Natural killer cell treated with Interleukin-12 subunit alpha and Interleukin-12 subunit beta and Interleukin-15 and Interleukin-18, amount 100 ng/mL, for 72 hours (primary cell): ENCODE results near the gene PSMD12. TPM values are rescaled to one million over a fixed set of nuclear protein-coding genes. Genes with fewer than 3 reads are reported as not detected.
"Not testable (repeated sequence)": the region's sequence is repeated elsewhere in the genome, so short reads cannot be mapped to it uniquely, and the experiment has no call there.

Experiments
- ATAC-seq, 2 donors: fragments of 150-1000 bp; cut with Tn5 transposase in 1 of 2; sonication (Bioruptor Pico), chemical (Tn5 transposase) in 1 of 2; 2 replicates each; pipeline ENCODE4 v1.10.0; 2021
- DNase-seq: peaks from one replicate; pipeline ENCODE4 v3.0.0; 2022; ENCODE audit warnings: low spot score
- H3K27ac Mint-ChIP-seq, 2 donors: 1 replicate in 1 of 2; 2 replicates in 1 of 2; pipeline ENCODE4 v1.8.0; 2022; ENCODE audit warnings: mixed read lengths in 2 of 2, mild to moderate bottlenecking in 1 of 2, moderate library complexity in 1 of 2
- H3K27me3 Mint-ChIP-seq, 2 donors: 1 replicate in 1 of 2; 2 replicates in 1 of 2; pipeline ENCODE4 v1.8.0; 2022; ENCODE audit warnings: mixed read lengths in 2 of 2
- H3K36me3 Mint-ChIP-seq: one replicate; pipeline ENCODE4 v1.8.0; 2022; ENCODE audit warnings: mixed read lengths
- H3K4me1 Mint-ChIP-seq, 2 donors: 1 replicate in 1 of 2; 2 replicates in 1 of 2; pipeline ENCODE4 v1.8.0; 2022; ENCODE audit warnings: low read depth in 2 of 2, mixed read lengths in 2 of 2, mild to moderate bottlenecking in 1 of 2
- H3K4me3 Mint-ChIP-seq: one replicate; pipeline ENCODE4 v1.8.0; 2022; ENCODE audit warnings: mixed read lengths
- H3K9me3 Mint-ChIP-seq: 2 replicates; pipeline ENCODE4 v1.8.0; 2022; ENCODE audit warnings: mixed read lengths
- total RNA-seq, 2 donors: library from RNA; stranded (reverse); gene quantifications; one replicate each; pipeline ENCODE4 v1.2.3, GENCODE V29; 2022

The PSMD12 gene
- total RNA-seq, 2 donors from 2014 or later = 87.3 to 90.5 TPM

DNA sequence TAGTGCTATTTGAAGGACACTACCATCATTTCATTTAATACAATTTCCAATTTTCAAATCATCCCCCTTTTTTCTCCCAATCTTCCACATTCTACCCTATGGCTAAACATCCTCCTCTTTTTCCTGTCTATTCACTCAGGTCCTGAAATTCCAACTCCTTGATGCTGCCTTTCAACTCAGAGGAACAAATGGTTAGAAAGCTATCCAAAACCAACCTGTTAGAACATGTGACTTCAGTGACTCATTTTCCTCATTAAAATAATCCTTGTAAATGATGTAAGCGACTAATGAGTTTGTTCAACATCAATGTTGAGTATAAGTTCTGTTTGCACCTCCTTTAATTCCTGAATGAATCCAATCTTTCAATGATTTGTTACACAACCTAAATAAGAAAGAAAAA is 5.5 kb downstream of the PSMD12 start:
- Mint-ChIP-seq H3K4me3 (peak overlapping the region; percentile 40), H3K27me3 (no peaks in the 10 kb centered on the region), H3K36me3 (peaks cover 33% of the 10 kb centered on the region), H3K4me1 (peaks cover 46 to 49% of the 10 kb centered on the region in 2 donors), H3K9me3 (no peaks in the 10 kb centered on the region), H3K27ac (peak overlapping the region; percentile 3 to 56)
- ATAC-seq (no peak), DNase-seq (no peak)

DNA sequence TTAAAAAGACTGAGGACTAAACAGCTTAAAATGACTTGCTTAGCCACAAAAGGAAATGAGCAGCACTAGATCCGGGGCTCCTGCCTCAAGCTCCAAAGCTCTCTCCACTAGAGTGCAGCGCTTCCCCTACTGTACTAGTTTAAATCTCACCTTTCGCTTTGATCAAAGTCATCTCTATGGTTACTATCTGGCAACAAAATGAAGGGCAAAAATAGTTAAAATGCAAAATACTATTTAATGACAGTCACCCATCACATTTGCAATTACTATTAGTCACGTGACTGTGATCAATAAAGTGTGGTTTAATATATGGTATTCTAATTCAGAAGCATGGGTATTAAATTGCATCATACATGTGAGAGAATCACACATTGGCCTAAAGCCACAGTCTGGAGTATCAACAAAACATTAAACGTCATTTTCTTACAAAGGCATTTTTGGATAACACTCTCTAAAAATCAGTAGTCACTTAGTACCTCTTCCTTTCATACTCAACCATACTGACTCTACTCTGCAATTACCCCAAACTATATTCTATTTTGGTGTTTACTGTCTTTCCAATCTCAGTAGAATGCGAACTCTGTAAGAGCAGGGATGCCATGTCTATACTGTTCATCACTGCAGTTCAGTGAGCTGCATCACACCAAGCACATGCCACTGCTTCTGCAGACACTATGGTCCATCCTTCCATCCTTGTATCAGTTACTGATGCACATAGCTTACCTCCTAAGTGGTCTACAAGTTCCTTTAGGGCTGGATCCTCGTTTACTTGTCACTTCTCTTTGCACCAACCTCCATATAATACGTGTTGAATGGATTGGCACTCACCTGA is 6.2 kb downstream of the PSMD12 start:
- H3K36me3 Mint-ChIP-seq = peaks cover 34% of the 10 kb centered on the region
- no peak for DNase-seq
- peak overlapping the region; percentile 72 for H3K4me3 Mint-ChIP-seq
- no peaks in the 10 kb centered on the region for H3K9me3 Mint-ChIP-seq
- H3K27me3 Mint-ChIP-seq = no peaks in the 10 kb centered on the region
- peaks cover 40 to 42% of the 10 kb centered on the region in 2 donors for H3K4me1 Mint-ChIP-seq
- peak; percentile 52 to 90 for ATAC-seq
- H3K27ac Mint-ChIP-seq = peak overlapping the region; percentile 3 to 56

DNA sequence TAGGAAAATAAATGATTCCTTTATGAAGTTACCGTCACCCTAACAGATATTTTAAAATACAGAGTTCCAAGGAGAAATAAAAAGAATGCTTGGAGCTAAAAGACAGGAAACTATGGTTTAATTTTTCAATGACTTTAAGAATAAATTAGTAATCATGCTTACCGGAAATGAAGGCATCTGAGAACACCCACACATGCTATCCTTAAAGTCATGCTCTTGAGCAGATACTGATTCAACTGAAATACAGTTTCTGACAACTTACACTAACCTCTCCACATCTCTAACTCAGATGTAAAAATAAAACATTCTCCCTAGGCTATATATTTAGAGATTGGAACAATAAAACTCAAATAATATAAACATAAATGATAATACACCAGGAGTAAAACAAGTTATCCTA is 7.8 kb downstream of the PSMD12 start:
- H3K9me3 Mint-ChIP-seq = no peaks in the 10 kb centered on the region
- no peaks in the 10 kb centered on the region for H3K27me3 Mint-ChIP-seq
- H3K27ac Mint-ChIP-seq = peak overlapping the region; percentile 80 to 90
- peaks cover 31 to 32% of the 10 kb centered on the region in 2 donors for H3K4me1 Mint-ChIP-seq
- DNase-seq = no peak
- H3K36me3 Mint-ChIP-seq = peaks cover 35% of the 10 kb centered on the region
- ATAC-seq = no peak
- peak overlapping the region; percentile 65 for H3K4me3 Mint-ChIP-seq

DNA sequence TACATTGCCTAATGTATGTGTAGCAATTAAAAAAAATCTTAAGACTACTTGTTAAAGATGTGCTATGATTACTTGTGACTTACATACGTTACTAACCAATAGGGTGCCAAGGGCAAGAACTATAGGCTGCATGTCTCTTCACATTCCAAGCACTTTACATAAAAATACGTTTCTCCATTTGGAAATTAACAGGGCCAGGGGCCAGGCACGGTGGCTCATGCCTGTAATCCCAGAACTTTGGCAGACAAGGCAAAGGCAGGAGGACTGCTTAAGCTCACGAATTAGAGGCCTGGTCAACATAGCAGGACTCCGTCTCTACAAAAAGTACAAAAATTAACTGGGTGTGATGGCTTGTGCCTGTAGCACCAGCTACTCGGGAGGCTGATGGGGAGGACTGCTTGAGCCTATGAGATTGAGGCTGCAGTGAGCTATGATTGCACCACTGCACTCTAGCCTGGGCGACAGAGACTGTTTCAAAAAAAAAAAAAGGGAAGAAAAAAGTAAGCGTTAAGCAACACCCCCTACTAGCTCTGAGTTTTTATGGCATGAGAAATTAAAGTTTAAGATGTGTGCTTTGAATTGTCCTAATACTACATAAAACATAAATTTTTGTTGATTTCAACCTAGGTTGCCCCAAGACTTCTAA is 12.3 kb downstream of the PSMD12 start:
- H3K4me1 Mint-ChIP-seq = peaks cover 6 to 10% of the 10 kb centered on the region in 2 donors

DNA sequence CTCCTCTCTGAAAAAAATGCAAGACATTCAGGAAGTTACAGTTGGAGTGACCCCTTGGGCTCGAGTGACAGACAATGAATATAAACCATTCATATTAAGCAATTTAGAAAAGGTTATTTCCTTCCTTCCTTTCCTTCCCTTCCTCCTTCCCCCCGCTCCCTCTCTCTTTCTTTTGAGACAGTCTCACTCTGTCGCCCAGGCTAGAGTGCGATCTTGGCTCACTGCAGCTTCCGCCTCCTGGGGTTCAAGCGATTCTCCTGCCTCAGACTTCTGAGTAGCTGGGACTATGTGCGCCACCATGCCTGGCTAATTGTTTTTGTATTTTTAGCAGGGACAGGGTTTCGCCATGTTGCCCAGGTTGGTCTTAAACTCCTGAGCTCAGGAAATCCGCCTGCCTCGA is 13.2 kb downstream of the PSMD12 start:
- peaks cover 23% of the 10 kb centered on the region for H3K36me3 Mint-ChIP-seq

More for the DNA sequence above, 12.3 kb downstream of the PSMD12 start:
- DNase-seq = no peak
- no peaks in the 10 kb centered on the region for H3K27me3 Mint-ChIP-seq
- peaks cover 23% of the 10 kb centered on the region for H3K36me3 Mint-ChIP-seq
- no peak overlapping the region for H3K27ac Mint-ChIP-seq
- H3K4me3 Mint-ChIP-seq = no peak overlapping the region
- no peaks in the 10 kb centered on the region for H3K9me3 Mint-ChIP-seq
- ATAC-seq = no peak

DNA sequence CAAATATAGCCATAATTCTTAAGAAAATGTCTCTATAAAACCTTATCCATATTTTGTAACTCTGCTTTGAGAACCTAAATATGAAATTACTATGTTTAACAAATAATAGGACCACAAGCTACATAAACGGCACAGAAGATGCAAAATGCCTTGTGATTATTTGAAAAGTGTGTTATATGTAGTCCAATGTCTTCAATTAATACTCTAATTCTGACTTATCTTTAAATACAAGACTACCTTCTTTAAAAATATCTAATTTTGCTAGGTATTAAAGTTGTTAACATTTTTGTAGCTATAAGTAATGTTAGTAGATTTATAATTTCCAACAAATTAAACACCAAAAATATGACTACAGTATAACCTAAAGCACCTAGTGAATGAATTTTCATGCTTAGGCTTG is 17.0 kb downstream of the PSMD12 start:
- no peak for DNase-seq
- H3K27me3 Mint-ChIP-seq = no peaks in the 10 kb centered on the region
- peaks cover 32% of the 10 kb centered on the region for H3K36me3 Mint-ChIP-seq
- no peak for ATAC-seq
- no peak overlapping the region for H3K4me3 Mint-ChIP-seq
- peaks cover 0 to 2% of the 10 kb centered on the region in 2 donors for H3K4me1 Mint-ChIP-seq
- no peak overlapping the region for H3K27ac Mint-ChIP-seq
- H3K9me3 Mint-ChIP-seq = no peaks in the 10 kb centered on the region

More for the DNA sequence above, 13.2 kb downstream of the PSMD12 start:
- H3K4me3 Mint-ChIP-seq = no peak overlapping the region
- H3K27me3 Mint-ChIP-seq = no peaks in the 10 kb centered on the region
- no peak overlapping the region for H3K27ac Mint-ChIP-seq
- no peaks in the 10 kb centered on the region for H3K9me3 Mint-ChIP-seq
- H3K4me1 Mint-ChIP-seq = peaks cover 0 to 5% of the 10 kb centered on the region in 2 donors
- DNase-seq (no peak), ATAC-seq (no peak)

DNA sequence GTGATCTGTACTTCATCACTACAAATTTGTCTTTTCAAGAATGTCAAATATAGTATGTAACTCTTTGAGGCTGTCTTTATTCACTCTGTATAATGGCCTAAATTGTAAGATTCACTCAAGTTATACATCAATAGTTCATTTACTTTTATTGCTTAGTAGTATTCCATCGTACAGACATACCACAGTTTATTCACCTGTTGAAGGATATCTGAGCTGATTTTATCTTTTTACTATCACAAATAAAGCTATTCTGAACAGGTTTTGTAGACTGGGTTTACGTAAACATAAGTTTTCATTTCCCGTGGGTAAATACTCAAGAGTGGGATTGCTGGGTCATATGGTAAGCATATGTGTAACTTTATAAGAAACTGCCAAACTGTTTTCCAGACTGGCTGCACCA is 18.6 kb downstream of the PSMD12 start:
- Mint-ChIP-seq H3K27me3 (no peaks in the 10 kb centered on the region), H3K27ac (no peak overlapping the region), H3K4me1 (peaks cover 0 to 6% of the 10 kb centered on the region in 2 donors), H3K36me3 (peaks cover 36% of the 10 kb centered on the region), H3K9me3 (no peaks in the 10 kb centered on the region), H3K4me3 (no peak overlapping the region)
- ATAC-seq (no peak), DNase-seq (no peak)

DNA sequence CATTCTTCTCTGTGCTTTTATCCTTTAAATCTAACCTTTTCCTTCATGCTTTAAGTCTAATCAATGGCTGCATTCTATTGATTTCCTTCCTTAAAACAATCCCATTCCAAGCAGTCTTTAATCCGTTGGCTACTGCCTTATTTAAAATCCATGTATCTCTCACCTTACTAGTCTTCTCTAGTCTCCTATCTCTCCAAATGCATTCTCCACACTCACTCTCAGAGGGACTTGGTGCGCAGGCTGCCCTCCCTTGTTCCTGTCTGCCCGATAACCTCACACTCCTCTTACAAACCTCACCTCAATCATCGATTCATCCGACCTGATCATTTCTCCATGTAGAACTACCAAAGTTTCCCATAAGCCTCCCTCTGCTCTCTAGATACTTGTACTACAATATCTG is 23.1 kb downstream of the PSMD12 start:
- Mint-ChIP-seq H3K36me3 (peaks cover 48% of the 10 kb centered on the region), H3K9me3 (no peaks in the 10 kb centered on the region), H3K27ac (no peak overlapping the region), H3K27me3 (no peaks in the 10 kb centered on the region), H3K4me3 (no peak overlapping the region), H3K4me1 (peaks cover 0 to 4% of the 10 kb centered on the region in 2 donors)
- DNase-seq (no peak), ATAC-seq (no peak)

DNA sequence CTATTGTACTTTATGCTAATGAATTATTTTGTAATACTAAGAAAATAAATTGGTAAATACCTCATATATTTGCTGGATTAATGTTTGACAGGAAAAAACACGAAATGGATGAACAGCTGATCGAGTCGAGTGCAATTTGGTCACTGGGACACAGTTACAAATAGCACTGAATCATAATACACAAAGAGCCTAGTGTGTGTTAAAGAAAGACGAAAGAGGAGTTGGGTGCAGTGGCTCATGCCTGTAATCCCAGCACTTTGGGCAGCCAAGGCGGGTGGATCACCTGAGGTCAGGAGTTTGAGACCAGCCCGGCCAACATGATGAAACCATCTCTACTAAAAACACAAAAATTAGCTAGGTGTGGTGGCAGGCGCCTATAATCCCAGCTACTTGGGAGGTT is 28.0 kb downstream of the PSMD12 start:
- not testable (repeated sequence) for H3K9me3 Mint-ChIP-seq, ATAC-seq

DNA sequence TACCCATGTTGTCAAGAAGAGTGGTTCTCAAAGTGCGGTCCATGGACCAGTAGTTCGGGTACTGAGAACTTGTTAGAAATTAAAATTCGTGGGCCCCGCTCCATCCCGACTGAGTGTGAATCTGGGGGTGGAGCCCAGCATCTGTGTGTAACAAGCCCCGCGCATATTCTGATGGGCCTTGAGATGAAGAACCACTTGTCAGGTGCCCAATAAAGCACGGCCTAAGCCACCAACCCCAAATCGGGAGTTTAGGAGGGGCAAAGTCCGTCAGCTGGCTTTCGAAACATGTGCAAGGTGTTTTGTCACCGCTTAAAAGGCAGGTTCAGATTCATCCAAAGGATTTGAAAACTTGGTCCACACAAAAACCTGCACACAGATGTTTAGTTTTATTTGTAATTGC is 29.5 kb downstream of the PSMD12 start:
- Mint-ChIP-seq H3K27ac (no peak overlapping the region), H3K4me3 (no peak overlapping the region), H3K9me3 (no peaks in the 10 kb centered on the region), H3K27me3 (no peaks in the 10 kb centered on the region), H3K4me1 (peaks cover 0 to 4% of the 10 kb centered on the region in 2 donors), H3K36me3 (peaks cover 19% of the 10 kb centered on the region)
- no peak for DNase-seq
- no peak for ATAC-seq

More for the DNA sequence above, 28.0 kb downstream of the PSMD12 start:
- not testable (repeated sequence) for H3K4me1 Mint-ChIP-seq, DNase-seq, H3K27ac Mint-ChIP-seq, H3K4me3 Mint-ChIP-seq, H3K27me3 Mint-ChIP-seq
- H3K36me3 Mint-ChIP-seq = peaks cover 23% of the 10 kb centered on the region

DNA sequence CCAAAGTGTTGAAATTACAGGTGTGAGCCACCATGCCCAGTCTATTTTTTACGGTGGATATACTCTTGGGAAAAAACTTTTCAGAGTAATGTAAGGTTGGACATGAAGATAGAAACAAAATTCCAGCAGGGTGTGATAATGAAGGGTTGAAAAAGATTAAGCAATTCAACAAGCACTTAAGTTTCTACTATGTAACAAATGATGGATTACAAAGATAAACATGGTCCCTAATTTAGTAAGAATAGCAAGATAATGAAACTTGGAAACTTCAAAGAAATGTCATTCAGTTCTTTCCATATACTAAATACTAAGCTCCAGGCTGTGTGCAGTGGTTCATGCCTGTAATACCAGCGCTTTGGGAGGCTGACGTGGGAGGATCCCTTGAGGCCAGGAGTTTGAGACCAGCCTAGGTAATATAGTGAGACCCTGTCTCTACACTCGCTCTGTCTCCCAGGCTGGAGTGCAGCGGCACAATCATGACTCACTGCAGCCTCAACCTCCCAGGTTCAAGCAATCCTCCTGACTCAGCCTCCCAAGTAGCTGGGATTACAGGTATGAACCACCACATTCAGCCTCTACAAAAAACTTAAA is 31.0 kb downstream of the PSMD12 start:
- Mint-ChIP-seq H3K27ac (no peak overlapping the region), H3K4me3 (no peak overlapping the region), H3K27me3 (no peaks in the 10 kb centered on the region), H3K36me3 (peaks cover 7% of the 10 kb centered on the region), H3K4me1 (peaks cover 0 to 4% of the 10 kb centered on the region in 2 donors), H3K9me3 (no peaks in the 10 kb centered on the region)
- ATAC-seq (no peak), DNase-seq (no peak)

DNA sequence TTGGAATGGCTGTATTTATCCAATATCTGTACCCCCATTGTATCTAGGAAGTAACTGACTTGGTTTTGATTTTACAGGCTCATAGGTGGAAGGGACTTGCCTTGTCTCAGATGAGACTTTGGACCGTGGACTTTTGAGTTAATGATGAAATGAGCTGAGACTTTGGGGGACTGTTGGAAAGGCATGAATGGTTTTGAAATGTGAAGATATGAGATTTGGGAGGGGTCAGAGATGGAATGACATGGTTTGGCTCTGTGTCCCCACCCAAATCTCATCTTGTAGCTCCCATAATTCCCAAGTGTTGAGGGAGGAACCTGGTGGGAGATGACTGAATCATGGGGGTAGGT is 34.2 kb downstream of the PSMD12 start:
- not testable (repeated sequence) for H3K27ac Mint-ChIP-seq, H3K9me3 Mint-ChIP-seq

DNA sequence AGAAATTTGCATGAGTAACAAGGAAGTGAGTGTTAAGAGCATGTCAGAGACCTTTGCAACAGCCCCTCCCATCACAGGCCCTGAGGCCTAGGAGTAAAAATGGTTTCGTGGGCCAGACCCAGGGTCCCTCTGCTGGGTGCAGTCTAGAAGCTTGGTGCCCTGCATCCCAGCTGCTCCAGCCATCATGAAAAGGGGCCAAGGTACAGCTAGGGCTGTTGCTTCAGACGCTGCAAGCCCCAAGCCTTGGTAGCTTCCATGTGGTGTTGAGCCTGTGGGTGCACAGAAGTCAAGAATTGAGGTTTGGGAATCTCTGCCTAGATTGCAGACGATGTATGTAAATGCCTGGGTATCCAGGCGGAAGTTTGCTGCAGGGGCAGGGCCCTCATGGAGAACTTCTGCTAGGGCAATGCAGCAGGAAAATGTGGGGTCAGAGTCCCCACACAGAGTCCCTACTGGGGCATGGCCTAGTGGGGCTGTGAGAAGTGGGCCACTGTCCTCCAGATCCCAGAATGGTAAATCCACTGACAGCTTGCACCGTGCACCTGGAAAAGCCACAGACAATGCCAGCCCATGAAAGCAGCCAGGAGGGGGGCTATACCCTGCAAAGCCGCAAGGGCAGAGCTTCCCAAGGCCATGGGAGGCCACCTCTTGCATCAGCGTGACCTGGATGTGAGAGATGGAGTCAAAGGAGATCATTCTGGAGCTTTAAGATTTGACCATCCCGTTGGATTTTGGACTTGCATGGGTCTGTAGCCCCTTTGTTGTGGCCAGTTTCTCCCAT is 34.8 kb downstream of the PSMD12 start:
- not testable (repeated sequence) for H3K27me3 Mint-ChIP-seq, H3K9me3 Mint-ChIP-seq, DNase-seq, H3K4me3 Mint-ChIP-seq, H3K36me3 Mint-ChIP-seq, H3K4me1 Mint-ChIP-seq, H3K27ac Mint-ChIP-seq, ATAC-seq

More for the DNA sequence above, 34.2 kb downstream of the PSMD12 start:
- not testable (repeated sequence) for H3K27me3 Mint-ChIP-seq, ATAC-seq, H3K4me3 Mint-ChIP-seq, DNase-seq, H3K4me1 Mint-ChIP-seq, H3K36me3 Mint-ChIP-seq
